H54 (cell line): ENCODE results near the gene FANCC.

Experiments used
- DNase-seq: peaks from one replicate; pipeline ENCODE4 v3.0.0; 2011; ENCODE audit warnings: low spot score, mixed read lengths; ENCODE audit not compliant: insufficient read length
- FAIRE-seq: peaks from 3 replicates; lab custom pipeline; 2011; peaks lifted over from hg19 to GRCh38; lab: Jason Lieb, UNC
- POLR2A ChIP-seq: IDR thresholded peaks from 2 replicates; pipeline ENCODE4 v1.6.1; 2011; ENCODE audit warnings: low read depth, mild to moderate bottlenecking, low read length

Gene FANCC

GRCh38 chr9:95171596-95171995 lies 145.9 kb downstream of the FANCC start:
- DNase-seq (no peak), FAIRE-seq (peak; percentile 79)
- TF ChIP-seq POLR2A: no peak

GRCh38 chr9:95171001-95171400 lies 146.5 kb downstream of the FANCC start:
- FAIRE-seq: peak; percentile 83
- DNase-seq: no peak
- TF ChIP-seq POLR2A: no peak

GRCh38 chr9:95167998-95168397 lies 149.5 kb downstream of the FANCC start:
- peak; percentile 100 for FAIRE-seq
- DNase-seq: peak; percentile 58
- no peak for TF ChIP-seq POLR2A

GRCh38 chr9:95165004-95165403 lies 152.5 kb downstream of the FANCC start:
- FAIRE-seq: no peak
- TF ChIP-seq POLR2A: no peak
- DNase-seq: no peak

GRCh38 chr9:95157481-95158151 lies 159.9 kb downstream of the FANCC start:
- TF ChIP-seq POLR2A: no peak
- FAIRE-seq (peak; percentile 83), DNase-seq (no peak)

GRCh38 chr9:95156074-95156473 lies 161.4 kb downstream of the FANCC start:
- FAIRE-seq (peak; percentile 61), DNase-seq (no peak)
- TF ChIP-seq POLR2A: no peak

GRCh38 chr9:95155220-95155619 lies 162.3 kb downstream of the FANCC start:
- no peak for TF ChIP-seq POLR2A
- DNase-seq (no peak), FAIRE-seq (no peak)

GRCh38 chr9:95150903-95151302 lies 166.6 kb downstream of the FANCC start:
- DNase-seq (no peak), FAIRE-seq (no peak)
- no peak for TF ChIP-seq POLR2A

GRCh38 chr9:95148208-95148520 lies 169.3 kb downstream of the FANCC start:
- DNase-seq: no peak
- no peak for TF ChIP-seq POLR2A
- FAIRE-seq: no peak

- DNase-seq (no peak), FAIRE-seq (peak; percentile 65)
- no peak for TF ChIP-seq POLR2A
Observed at GRCh38 chr9:95147452-95148207, 169.9 kb downstream of the FANCC start.

GRCh38 chr9:95143591-95144561 lies 173.6 kb downstream of the FANCC start:
- no peak for TF ChIP-seq POLR2A
- FAIRE-seq (no peak), DNase-seq (no peak)

- TF ChIP-seq POLR2A: no peak
- FAIRE-seq: no peak
Observed at GRCh38 chr9:95142728-95143127, 174.8 kb downstream of the FANCC start.

GRCh38 chr9:95142315-95142714 lies 175.2 kb downstream of the FANCC start:
- FAIRE-seq (no peak), DNase-seq (no peak)
- TF ChIP-seq POLR2A: no peak

More at GRCh38 chr9:95142728-95143127, 174.8 kb downstream of the FANCC start:
- no peak for DNase-seq

- TF ChIP-seq POLR2A: no peak
- DNase-seq (no peak), FAIRE-seq (no peak)
Observed at GRCh38 chr9:95140821-95141220, 176.7 kb downstream of the FANCC start.

GRCh38 chr9:95139126-95139525 lies 178.4 kb downstream of the FANCC start:
- DNase-seq (no peak), FAIRE-seq (no peak)
- TF ChIP-seq POLR2A: no peak
